DMS153 treated with DMSO at 0.1 percent for 48 hours (cell line): Measurements from ENCODE around the gene PLEKHD1.
A peak's percentile ranks its signal among the peaks of the same experiment; 100 is the strongest.

Source experiments
- DNase-seq: peaks from one replicate; lab custom pipeline; 2025; ENCODE audit not compliant: unreplicated experiment; lab: John Stamatoyannopoulos, UW

The PLEKHD1 gene

GRCh38 chr14:69547701-69548348 lies 63.3 kb downstream of the PLEKHD1 start:
- DNase-seq, result no peak

GRCh38 chr14:69548566-69548965 lies 64.0 kb downstream of the PLEKHD1 start:
- DNase-seq, result no peak

DNA sequence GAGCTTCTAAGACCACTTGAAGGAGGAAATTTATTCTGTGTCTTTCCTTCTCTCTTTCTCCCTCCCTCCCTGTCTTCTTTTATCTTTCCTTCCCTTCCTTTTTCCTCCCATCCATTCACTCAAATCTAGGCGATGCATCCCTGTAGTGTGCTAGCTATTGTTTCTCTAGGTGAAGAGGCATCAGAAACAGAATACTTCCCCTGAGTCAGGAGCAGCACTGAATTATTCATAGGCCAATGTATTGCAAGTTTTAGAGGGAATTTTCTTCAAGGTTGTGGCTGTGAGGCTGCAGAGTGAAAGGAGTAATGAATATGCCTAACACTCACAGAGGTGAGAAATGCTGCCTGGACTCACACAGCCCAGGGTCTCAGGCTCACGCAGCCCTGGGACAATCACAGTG lies 67.0 kb downstream of the PLEKHD1 start:
- no peak for DNase-seq

GRCh38 chr14:69553252-69553651 lies 68.7 kb downstream of the PLEKHD1 start:
- no peak for DNase-seq

- no peak for DNase-seq
Measured at GRCh38 chr14:69554500-69554899, 70.0 kb downstream of the PLEKHD1 start.

- DNase-seq, result no peak
Measured at GRCh38 chr14:69558774-69559173, 74.2 kb downstream of the PLEKHD1 start.

GRCh38 chr14:69559581-69560011 lies 75.1 kb downstream of the PLEKHD1 start:
- peak; percentile 72 for DNase-seq

GRCh38 chr14:69560826-69561225 lies 76.3 kb downstream of the PLEKHD1 start:
- no peak for DNase-seq

GRCh38 chr14:69561893-69562292 lies 77.4 kb downstream of the PLEKHD1 start:
- DNase-seq, result no peak

- no peak for DNase-seq
Measured at GRCh38 chr14:69567563-69567962, 83.0 kb downstream of the PLEKHD1 start.

GRCh38 chr14:69569859-69570258 lies 85.3 kb downstream of the PLEKHD1 start:
- no peak for DNase-seq

- DNase-seq, result no peak
Measured at GRCh38 chr14:69570836-69571330, 86.4 kb downstream of the PLEKHD1 start.

DNA sequence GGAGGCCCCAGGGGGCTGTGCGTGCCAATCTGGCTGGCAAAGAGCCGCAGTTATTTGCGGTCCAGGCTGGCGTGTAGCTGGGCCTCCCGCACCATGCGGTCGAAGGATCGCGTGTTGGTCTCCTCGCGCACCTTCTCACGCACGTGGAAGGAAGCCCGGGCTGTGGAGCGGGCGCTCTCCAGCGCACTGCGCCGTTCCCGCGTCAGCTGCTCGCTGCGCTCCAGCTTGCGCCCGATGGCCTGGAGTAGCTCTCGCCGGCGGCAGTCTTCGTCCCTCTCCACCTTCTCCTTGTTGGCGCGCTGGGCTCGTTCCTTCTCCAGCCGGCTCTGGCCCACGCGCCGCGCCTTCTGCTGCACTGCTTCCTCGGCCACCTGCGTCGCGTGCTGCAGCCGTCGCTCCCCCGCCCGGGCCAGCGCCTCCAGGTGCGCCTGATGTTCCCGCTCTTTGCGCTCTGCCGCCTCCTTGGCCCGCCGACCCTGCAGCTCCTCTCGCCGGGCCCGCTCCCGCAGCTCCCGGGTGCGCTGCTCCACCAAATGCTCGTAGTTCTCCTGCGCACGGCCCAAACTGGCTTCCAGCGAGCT lies 87.0 kb downstream of the PLEKHD1 start:
- DNase-seq, result no peak

DNA sequence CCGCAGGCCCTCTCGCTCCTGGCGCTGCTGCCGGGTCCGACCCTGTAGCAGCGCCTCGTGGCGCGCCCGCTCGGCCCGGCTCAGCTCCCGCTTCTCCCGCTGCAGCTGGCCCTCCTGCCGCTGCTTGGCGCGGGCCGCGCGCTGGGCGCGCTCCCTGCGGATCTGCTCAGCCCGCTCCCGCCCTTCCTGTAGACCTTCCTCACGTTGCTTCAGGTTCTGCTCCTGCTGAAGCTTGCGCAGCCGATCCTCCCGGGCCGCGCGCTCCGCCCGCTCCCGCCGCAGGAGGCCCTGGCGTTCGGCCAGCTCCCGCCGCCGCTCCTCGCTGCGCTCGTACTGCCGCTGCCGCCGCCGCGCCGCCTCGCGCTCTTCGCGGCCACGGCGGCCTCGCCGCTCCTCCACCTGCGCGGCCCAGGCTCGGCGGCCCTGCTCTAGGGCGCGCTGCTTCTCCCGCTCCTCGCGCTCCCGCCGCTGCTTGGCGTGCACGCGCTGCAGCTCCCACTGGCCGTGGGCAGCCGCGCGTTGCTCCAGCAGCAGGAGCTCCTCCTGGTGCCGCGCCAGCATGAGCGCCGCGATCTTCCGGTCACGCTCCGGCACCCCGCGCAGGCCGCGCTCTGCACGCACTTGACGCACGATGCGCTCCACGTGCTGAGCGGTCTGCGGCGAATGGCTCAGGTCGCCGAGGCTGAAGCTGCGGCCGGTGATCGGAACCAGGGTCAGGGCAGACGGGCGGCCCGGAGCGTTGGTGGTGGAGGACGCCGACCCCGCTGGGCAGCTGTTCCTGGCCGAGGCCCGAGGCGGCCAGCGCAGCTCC lies 87.7 kb downstream of the PLEKHD1 start:
- DNase-seq, result peak; percentile 42

DNA sequence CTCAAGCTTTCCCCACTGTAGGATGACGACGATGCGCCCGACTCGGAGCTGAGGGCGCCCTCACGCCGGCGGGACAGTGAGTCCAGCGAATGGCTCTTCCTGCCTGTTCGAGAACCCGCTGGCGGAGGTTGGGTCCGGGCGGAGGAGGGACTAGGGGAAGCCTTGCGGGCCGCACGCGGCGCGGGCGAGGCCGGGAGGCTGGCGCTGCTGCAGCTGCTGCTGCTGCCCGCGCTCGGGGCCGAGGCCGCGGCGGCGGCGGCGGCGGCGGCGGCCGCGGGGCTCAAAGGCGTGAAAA lies 88.3 kb downstream of the PLEKHD1 start:
- no peak for DNase-seq

DNA sequence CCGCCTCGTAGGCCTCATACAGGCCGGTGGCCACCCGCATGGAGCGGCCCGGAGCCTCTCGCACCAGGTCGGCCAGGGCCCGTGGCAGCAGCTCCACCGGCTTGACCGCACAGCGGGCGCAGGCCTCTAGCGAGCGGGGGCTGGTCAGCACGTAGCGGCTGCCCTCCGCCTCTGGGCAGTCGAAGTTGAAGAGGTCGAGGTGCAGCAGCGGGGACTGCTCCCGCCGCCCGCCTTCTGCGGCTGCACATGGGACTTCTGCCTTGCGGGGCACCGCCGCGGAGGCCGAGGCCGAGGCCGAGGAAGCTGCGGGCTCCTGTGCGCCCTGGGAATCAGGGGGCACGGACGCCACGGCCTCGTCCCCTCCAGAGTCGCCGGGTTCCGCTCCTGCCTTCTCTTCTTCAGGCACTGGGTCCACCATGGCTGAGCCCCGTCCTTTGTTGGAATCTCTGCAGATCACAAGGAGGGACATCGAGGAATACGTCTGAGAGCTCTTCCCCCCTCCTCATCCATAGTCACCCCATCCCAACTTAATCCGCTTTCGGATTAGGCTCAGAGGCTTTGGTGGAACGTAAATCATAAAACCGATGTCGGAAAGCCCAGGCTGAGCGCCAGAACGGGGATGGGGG lies 88.8 kb downstream of the PLEKHD1 start:
- DNase-seq, result no peak

GRCh38 chr14:69573831-69574262 lies 89.3 kb downstream of the PLEKHD1 start:
- DNase-seq, result peak; percentile 57

- peak; percentile 86 for DNase-seq
Measured at GRCh38 chr14:69574263-69574953, 89.9 kb downstream of the PLEKHD1 start, which contains the start of gene CCDC177. Gene CCDC177, minus strand, starts transcription at chr14:69574871. Its CDS starts 1,249 bp downstream, at chr14:69573622.

GRCh38 chr14:69574954-69575295 lies 90.4 kb downstream of the PLEKHD1 start:
- no peak for DNase-seq

DNA sequence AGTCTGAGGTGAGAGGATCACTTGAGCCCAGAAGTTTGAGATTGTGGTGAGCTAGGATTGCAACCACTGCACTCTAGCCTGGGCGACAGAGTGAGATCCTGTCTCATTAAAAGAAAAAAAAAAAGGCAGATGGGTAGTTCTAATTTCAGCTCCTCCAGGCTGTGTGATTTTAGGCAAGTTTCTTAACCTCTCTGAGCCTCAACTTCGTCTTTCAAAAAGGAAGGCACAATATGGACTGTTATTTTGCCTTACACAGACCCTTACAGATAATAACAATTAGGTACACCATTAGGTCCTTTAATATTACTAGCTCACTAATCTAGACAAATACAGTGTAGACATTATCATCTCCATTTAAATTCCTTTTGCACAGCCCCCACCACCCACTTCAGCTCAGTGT lies 94.9 kb downstream of the PLEKHD1 start:
- DNase-seq, result no peak

DNA sequence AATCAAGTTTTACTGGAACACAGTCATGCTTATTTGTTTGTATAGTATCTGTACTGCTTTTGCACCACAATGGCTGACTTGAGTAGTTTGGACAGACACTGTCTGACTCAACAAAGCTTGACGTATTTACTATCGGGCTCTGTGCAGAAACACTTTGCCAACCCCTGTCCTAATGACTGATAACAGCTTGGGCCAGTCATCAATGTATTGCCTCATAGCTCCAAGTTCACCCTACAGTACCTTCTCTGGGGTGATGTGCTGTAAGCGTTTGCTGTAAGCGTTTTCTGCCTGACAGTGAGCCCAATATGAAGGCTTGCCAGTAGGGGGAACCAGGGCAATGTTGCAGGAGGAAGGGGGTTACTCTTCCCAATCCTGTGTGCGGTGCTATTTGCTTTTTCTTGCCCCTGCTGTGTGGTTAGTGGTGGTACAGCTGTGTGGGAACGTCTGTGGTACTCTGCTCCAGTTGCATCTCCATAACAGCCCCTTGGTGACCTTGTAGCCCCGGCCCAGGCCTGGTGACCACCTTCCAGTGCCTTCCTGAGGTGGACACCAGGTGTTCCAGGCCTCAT lies 95.6 kb downstream of the PLEKHD1 start:
- DNase-seq, result peak; percentile 3
